GM21360 (cell line): ENCODE data around the gene PTH2R.

Experiments used
- ATAC-seq: cut with Tn5 transposase; IDR thresholded peaks from one replicate; pipeline ENCODE4 v1.9.1; 2021; ENCODE audit warnings: mild to moderate bottlenecking, moderate library complexity; ENCODE audit not compliant: unreplicated experiment

Gene PTH2R

DNA sequence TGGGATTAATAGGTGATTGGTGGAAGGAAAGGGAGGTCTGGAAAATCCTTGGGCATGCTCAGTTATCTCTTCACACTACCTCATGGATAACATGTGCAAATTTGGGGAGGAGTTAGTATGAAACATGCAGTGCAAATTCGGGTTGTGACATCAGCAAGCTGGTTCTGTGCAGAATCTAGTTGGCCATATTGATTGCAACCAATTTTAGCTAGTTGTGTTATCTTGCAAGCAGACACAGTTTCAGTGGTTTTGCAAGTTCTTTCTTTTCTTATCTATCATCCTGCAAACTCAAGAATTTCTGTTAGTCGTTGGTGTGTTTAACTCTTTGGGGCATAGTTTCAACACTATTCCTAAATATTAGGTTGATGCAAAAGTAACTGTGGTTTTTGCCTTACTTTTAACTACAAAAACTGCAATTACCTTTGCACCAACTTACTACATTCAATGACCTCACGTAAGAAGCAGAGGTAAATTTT is 135.4 kb downstream of the PTH2R start:
- ATAC-seq = no peak

DNA sequence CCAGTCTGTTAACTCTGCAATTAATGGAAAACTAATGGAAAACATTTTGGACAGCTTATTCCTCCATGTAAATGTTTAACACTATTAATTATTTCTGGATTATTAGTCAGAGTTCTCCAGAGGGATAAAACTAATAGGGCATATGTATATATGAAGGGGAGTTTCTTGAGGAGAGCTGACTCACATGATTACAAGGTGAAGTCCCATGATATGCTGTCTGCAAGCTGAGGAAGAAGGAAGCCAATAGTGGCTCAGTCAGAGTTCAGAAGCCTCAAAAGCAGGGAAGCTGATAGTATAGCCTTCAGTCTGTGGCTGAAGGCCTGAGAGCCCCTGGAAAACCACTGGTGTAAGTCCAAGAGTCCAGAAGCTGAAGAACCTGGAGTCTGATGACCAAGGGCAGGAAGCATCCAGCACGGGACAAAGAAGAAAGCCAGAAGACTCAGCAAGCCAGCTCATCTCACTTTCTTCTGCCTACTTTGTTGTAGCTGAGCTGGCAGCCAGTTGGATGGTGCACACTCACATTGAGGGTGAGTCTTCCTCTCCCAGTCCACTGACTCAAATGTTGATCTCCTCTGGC is 136.0 kb downstream of the PTH2R start:
- no peak for ATAC-seq
